ENCODE measurements around the gene MCC.
A peak's percentile ranks its signal among the peaks of the same experiment; 100 is the strongest.

The MCC gene

DNA sequence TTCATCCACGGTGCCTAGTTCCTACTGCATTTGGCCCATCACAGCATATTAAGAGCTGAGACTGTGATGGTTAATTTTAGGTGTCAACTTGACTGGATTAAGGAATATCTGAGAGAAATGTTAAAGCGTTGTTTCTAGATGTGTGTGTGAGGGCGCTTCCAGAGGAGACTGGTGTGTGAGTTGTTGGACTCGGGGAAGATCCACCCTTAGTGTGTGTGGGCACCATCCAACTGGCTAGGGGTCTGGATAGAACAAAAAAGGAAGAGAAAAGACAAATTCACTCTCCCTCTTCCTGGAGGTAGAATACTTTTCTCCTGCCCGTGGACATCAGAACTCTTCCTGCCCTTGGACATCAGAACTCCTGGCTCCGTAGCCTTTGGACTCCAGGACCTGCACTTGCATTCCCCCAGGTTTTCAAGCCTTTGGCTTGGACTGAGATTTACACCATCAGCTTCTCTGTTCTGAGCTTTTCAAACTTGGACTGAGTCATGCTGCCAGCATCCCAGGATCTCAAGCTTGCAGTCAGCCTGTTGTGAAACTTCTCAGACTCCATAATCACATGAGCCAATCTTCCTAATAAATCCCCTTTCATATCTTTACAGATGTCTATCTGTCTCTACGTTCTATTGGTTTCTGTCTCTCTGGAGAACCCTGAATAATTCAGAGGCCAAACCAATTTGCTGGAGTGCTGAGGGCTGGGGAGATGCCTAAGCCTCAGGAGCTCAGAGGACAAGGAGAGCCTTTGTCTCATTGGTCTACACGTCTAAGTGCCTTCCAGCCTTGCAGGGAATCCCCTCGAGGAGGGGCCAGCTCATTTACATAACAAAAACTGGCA lies 347.2 kb downstream of the MCC start:
- DNase-seq, result no peak

DNA sequence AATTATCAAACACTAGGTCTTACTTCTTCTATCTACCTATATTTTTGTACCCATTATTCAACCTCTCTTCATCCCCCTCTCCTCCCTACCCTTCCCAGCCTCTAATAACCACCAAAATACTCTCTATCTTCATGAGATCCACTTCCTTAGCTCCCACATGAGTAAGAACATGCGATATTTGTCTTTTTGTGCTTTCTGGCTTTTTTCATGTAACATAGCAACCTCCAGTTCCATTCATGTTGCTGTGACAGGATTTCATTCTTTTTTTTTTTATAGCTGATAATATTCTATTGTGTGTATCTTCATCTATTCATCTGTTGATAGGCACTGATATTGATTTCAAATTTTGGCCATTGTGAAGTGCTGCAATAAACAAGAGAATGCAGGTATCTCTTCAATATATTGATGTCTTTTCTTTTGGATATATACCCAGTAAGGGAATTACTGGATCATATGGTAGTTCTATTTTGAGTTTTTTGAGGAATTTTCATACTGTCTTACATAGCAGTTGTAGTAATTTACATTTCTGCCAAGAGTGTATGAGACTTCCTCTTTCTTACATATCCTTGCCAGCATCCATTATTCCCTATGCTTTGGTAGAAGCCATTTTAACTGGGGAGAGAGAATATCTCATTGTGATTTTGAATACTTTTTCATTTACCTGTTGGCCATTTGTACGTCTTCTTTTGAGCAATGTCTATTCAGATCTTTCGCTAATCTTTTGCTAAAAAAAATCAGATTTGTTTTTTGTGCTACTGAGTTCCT lies 354.9 kb downstream of the MCC start:
- DNase-seq, result peak in 2 of 4 experiments; percentile 11 to 15

DNA sequence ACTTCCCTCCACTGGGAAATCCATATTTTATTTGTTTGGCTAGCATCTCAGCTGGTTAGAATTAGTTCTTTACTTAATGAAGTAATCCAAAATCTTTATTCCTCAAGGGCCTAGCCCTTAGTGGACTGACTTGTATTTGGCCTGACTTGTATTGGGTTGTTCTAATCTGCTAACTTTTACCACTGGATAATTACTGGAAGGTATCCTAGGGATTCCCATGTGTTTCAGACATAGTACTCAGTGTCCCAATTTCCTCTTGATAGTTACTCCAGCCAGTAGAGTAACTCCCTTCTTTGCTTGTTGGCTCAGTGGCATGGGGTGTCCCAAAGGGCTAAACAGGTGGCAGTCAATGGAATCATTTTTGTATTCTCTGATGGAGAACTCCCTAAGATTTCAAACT lies 355.7 kb downstream of the MCC start:
- DNase-seq, result no peak

DNA sequence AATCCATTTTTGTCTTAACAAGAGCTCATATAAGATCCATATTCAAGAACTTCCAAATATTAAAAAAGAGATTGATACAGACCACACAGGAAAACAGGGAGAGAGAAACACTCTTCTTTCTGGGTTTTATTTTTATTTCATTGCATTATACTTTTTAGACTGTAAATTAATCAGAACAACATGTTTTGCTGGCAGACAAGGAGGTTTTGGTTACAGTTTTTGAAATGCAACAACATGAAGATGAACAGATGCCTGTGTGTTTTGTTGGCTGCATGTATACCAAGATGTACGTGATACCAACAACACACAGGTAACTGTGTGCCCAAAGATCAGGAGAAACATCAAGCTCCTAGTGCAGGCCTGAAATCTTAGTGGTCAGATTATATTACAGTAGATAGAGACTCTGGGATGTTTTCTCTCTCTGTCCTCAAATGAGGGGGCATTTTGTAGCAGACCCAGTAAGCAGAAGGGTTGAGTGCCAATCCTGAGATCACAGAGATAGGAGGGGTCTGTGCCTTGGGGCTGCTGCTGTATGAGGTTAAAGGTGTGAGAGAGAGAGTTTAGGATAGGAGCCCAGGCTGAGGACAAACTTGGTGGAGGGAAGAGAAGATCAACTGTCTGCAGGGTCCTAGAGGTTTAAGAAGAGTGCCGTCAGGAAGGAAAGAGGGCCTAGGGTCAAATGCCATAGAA lies 359.5 kb downstream of the MCC start:
- DNase-seq, result no peak

DNA sequence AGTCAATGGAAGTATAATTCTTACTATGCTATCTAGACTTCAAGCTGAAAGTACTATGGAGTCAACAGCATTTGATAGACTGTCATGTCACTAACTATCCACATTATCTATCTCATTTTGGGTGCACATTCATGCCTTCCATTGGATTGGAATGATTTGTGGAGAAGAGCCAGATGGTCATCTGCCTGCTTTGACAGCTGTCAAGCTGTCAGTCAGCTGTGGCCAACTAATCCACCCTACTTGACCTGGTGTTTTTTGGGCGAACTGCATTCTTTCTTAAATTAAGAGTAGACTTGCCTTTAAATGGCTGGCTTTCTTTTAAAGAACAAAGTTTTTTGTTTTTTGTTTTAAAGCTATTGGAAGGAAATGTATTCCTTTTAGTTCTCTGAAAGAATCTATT lies 360.2 kb downstream of the MCC start:
- no peak for DNase-seq

DNA sequence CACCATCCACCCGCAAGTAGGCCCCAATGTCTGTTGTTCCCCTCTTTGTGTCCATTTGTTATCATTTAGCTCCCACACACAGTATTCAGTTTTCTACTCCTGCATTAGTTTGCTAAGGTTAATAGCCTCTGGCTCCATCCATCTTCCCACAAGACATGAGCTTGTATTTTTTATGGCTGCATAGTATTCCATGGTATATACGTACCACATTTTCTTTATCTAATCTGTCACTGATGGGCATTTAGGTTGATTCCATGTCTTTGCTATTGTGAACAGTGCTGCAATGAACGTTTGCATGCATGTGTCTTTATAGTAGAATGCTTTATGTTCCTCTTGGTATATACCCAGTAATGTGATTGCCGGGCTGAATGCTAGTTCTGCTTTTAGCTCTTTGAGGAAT lies 361.2 kb downstream of the MCC start:
- peak in 2 of 4 experiments; percentile 32 to 41 for DNase-seq

DNA sequence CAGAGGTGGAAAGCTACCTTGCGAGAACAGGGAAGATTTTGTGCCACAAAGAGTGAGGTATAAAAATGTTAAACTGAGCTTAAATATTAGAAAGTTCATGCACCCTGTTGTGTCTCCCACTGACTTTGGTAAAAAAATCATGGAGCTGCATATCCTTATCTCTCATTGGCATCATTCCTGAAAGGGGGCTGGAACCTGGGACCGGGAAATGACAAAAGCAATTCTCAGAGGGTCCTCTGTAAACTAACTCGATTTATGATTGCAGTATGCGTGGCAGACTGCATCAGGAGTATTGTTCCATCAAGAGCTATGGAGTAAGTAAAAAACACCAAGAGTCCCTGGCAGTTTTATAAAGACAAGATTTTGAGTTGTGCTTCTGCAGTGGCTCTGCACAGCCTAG lies 362.9 kb downstream of the MCC start:
- DNase-seq, result no peak

DNA sequence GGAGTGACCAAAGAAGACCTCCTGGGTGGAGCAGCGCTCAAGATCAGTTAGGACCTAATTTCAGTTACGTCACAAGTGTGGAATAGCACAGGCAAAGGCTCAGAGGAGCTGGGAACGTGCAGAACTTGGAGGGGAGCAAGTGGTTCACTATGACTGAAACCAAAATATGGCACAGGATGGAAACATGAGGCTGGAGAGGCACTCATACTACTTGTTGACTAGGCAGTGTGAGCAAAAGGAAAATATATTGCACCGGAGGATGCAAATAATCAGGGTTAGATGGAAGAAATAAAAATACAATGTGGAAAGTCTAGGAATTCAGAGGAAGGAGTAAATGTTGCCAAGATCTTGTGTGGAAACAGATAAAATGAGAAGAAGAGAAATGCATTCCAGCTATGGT lies 363.3 kb downstream of the MCC start:
- DNase-seq, result no peak

DNA sequence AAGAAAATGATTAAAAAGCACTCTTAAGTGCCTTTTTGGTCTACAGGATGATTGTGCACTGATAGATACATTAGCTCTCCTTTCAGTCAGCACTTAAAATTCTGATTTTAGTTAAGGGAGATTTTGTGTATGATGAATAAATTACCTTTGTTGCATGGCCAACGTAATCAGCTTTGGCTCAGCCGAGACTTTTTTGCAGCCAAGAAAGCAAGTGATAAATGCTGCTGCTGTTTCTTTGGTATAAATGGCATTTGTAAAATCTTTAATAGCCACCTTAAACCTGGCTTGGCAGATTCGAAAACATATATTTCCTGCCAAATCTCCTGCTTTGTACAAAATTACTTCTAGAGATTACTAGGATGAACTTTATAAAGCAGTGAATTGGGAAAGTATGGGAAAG lies 364.0 kb downstream of the MCC start:
- DNase-seq, result no peak

DNA sequence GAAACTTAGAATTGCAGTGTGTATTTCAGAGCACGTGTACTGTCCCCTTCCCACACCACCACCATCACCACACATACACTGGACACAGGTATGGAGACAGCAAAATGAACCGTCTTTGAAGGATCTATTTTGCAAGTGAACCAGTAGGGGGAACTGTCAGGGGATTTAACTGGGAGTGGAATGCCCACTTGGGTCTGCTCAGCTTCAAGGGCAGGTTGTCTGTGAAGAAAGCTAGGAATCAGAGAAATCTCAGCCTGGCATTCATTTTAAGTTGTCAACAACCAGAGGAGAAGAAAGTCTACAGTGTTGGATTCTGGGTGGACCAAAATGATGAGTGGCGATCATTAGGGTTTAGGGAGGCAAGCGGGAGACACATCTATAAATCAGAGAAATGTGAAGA lies 364.6 kb downstream of the MCC start:
- DNase-seq, result no peak

DNA sequence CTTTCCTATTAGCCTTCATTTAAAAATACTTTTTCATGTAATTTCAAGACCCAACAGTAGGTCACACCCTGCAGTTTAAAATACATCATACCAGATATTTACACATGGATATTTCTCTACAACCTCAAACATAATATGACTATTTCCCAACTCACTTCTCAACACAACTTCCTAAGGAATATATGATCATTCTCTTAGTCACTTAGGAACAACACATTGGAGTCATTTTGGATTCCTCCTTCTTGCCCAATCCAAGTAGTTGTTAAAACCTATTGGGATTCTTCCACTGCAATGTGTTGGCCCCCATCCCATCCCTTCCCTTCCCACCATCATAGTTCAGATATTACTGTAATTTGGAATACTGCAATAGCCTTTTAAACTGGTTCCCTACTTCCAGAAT lies 366.2 kb downstream of the MCC start:
- DNase-seq, result no peak

DNA sequence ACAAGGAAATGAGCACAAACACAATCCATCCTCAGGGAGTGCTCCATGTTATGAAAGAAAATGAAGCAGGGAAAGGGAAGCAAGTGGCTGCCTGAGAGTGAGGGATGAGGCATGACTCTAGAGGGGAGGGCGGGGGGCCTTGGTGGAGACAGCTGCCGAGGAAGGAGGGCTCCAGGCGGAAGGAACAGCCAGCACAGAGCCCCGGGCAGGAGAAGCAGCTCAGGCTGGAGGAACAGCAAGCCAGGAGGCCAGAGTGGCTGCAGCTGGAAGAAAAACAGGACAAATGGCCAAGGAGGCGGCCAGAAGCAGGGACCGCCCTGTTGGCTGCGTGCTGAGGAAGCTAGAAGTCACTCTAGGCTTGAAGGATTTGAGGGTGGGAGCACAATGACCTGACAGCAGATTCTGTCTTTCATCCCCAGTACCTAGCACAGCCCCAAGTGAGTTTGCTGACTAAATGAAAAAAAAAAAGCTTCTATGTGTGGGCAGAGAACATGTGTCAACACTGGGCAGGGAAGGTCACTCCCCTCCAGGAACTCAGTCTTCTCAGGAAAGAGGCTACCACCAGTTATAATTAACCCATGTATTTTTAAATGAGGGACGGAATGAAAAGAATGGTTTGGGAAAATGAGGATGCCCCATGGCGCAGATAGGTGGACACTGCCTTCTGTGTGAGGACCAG lies 368.9 kb downstream of the MCC start:
- peak in 3 of 4 experiments; percentile 22 to 46 (median 29) for DNase-seq

DNA sequence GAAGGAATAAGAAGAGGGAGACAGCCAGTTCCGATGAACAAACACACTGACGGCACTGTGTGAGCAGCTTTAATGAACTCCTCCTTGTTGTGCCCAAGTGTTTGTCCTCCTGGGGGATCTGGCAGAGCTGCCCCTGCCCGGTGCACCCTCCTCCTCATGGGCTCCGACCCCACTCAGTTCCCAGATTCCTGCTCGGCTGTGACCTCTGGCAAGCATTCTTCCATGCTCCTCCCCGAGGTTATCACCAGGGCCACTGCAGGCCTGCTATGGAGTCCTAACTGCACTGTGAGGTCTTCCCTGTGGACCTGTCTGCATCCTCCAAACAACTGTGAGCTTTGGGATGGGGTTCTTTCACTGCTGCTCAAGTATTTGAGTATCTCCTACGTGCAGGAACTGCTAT lies 369.5 kb downstream of the MCC start:
- no peak for DNase-seq

DNA sequence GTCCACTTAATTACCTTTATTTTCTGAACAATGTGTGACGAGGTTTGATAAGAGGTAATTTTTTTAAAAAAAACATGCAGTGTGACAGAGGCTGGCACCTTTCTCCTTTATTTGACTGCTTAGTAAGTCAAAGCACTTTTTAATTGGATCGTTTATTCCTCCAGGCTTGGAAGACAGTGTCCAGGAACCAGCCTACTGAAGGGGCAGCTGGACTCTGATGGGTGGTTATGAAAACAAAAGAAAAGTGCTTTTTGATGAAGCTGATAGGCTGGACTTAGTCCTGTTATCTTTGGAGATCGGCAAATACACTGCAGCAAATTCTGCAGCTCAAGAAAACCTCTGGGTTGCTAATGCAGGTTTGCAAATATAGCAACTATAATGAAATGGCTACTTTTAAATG lies 370.0 kb downstream of the MCC start:
- no peak for DNase-seq

DNA sequence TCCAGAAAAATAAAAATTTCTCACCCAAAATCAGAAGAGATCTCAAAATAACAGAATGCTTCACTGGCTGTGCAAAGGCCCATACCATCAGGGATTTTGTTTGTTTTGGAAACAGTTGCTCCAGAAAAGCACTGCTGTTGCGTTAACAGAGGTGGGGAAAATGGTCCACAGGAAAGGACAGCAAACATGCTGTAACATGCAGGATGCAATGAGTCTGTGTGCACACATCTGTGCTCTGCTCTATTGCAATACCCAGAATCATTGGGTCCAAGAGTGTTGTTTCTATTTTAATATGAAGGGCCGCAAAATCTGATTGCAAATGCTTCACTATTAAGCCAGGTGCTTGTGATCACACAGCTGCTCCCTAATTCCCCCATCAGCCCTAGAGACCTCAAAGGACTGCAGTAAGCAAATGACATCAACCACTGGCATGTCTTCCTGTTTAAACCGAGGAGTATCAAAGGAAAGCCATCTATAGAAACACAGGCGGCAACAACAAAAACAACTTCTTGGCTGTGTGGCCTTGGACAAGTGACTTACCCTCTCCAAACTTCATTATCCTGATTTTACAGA lies 370.6 kb downstream of the MCC start:
- DNase-seq, result no peak

DNA sequence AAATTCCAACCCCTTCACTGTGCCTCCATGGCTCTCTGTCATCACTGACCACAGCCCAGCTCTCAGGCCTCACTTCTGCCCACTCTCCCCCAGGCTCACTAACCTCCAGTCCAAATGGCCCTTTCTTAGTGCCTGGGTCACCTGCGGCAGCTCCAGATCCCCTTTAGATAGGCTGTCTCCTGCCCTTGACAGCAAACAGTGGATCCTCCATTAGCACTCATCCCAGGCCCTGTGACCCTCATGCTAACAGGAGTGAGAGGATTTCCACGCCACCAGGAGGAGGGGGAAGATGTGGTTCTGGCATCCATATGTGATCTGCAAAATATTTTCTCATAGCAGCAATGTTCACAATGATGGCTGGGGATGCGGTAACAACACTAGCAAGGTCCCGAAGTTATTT lies 372.3 kb downstream of the MCC start:
- no peak for DNase-seq

DNA sequence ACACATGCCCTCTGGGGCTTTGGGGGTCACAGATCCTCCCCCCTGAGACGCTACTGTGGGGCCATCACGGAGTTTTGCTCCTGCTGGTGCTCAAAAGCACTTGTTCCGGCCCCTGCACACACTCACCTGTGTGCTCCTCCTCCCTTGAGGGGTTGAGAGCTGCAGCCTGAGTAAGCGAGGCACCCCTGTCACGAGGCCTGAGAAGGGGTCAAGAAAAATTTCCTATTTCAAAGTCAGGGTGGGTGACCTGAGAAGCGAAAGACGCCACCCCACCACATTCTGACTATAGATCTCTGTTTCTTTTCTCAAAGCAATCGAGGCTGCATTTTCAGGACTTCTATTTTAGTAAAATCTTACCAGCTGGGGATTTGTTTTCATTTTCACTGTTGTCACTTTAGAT lies 373.2 kb downstream of the MCC start:
- DNase-seq, result no peak

DNA sequence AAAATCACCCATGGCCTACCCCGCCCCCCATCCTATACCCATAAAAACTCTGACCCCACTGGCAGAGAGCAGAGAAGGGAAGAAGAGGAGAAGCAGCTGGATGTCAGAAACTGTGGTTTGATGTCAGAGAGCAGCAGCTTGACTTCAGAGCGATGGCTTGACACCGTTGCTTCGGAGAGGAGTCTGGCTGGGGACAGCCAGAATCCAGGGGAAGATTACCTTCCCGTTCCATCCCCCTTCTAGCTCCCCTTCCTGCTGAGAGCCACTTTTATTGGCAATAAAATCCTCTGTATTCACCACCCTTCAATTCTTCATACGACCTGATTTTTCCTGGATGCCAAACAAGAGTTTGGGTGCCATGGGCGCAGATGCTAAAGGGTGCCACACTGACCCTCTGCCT lies 373.7 kb downstream of the MCC start:
- DNase-seq, result no peak

DNA sequence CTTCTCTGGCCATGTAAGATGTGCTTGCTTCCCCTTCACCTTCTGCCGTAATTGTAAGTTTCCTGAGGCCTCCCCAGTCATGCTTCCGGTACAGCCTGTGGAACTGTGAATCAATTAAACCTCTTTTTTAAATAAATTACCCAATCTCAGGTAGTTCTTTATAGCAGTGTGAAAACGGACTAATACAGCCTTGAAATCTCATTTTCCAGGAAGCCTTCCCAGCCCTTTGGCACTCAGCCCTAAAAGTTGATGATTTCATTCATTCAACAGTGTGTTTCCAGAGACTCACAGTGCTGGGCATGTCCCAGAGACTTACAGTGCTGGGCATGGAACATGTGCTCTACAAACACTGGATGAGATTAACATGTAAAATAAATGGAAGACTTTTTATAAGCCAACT lies 375.8 kb downstream of the MCC start:
- no peak for DNase-seq

DNA sequence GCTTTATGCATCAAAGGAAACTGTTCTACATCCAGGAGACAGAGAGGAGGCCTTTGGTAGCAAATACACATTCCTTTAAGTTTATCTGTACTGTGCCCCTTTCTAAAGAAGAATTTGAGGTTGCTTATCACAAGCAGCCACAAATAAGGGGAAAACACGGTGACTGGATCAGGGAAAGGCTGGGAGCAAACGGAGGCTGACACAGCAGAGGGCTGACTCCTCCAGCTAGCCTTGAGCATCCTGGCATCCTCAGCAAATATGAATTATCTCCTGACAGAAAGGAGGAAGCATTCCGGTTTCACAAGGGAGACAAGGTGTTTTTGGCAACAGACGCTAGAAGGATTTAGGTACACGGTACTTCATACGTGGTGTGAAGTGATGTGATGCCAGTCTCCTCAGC lies 378.1 kb downstream of the MCC start:
- no peak for DNase-seq

DNA sequence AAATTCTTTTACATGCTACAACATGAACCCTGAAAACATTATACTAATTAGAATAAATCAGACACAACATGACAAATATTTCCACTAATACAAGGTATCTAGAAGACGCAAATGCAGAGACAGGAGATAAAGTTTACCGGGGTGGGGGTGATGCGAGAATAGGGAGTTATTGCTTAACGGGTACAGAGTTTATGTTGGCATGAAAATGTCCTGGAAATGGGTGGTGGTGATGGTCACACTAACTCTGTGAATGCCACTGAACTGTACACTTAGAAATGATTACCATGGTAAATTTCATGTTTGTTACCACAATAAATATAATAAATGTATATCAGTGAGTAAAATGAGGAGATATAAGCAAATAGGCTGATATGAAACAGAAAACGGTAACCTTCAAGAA lies 378.9 kb downstream of the MCC start:
- no peak for DNase-seq

DNA sequence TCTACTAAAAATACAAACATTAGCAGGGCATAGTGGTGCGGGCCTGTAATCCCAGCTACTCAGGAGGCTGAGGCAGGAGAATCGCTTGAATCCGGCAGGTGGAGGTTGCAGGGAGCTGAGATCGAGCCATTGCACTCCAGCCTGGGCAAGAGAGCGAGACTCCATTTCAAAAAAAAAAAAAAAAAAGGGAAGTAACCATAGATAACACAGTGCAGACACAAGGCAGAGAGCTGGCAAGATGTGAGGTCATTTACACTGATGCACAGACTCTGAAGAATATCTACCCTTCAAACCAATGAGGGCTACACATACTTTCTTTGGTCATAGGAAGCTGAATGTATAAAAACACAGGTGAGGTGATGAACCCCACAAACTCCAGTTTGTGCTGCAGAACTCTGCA lies 379.8 kb downstream of the MCC start:
- DNase-seq, result peak in 2 of 4 experiments; percentile 47 to 50

DNA sequence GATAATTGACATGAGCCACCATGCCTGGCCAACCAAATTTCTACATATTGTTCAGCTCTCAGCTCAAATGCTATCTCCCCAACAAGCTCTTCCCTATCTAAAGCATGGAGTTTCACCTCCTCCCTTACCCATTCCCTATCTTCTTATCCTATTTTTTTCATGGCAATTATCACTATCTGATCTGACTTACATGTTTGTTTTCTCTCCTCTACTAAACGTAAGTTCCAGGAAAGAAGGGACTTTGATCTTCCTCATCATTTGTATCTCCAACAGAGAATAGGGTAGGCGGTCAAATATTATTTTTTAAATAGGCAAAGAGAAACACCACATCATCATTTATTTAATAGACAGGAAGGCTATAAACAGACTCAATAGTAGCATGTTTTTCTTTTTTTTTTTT lies 381.4 kb downstream of the MCC start:
- DNase-seq, result no peak
